ENCODE measurements around the gene HERC6.
A peak's percentile ranks its signal among the peaks of the same experiment; 100 is the strongest.
"Not testable (repeated sequence)": the region's sequence is repeated elsewhere in the genome, so short reads cannot be mapped to it uniquely, and the experiment has no call there.

Gene HERC6

DNA sequence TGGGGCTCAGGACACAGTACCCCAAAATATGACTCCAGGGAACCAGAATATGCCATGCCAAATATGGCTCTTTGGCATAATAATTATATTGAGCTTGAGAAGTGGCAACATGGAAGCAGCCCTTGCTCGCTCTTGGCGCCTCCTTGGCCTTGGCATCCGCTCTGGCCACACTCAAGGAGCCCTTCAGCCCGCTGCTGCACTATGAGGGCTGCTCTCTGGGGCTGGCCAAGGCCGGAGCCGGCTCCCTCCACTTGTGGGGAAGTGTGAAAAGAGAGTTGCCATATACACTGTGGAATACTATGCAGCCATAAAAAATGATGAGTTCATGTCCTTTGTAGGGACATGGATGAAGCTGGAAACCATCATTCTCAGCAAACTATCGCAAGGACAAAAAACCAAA lies 18.4 kb upstream of the HERC6 start:
- intact Hi-C loops (cut with DNase I; ENCODE audit: low total_unique reads), result loop anchor here (10.0 kb wide), 1 partner anchor 135 kb away; no protein-coding TSS in a partner anchor
- Histone ChIP-seq H3K27ac (no peak overlapping the region), H3K4me3 (no peak overlapping the region), H3K9me3 (no peaks in the 10 kb centered on the region), H3K27me3 (no peaks in the 10 kb centered on the region), H3K36me3 (no peaks in the 10 kb centered on the region), H3K4me1 (no peaks in the 10 kb centered on the region)
- no peak for DNase-seq
- no peak for TF ChIP-seq CTCF (IDR thresholded peaks at IDR 0.05)

- intact Hi-C loops (cut with DNase I; ENCODE audit: low total_unique reads), result loop anchor here (10.0 kb wide), 1 partner anchor 136 kb away; no protein-coding TSS in a partner anchor
- H3K36me3 ChIP-seq, result no peaks in the 10 kb centered on the region
- H3K27ac ChIP-seq, result no peak overlapping the region
- H3K27me3 ChIP-seq, result no peaks in the 10 kb centered on the region
- no peaks in the 10 kb centered on the region for H3K4me1 ChIP-seq
- no peak for DNase-seq
- TF ChIP-seq CTCF (IDR thresholded peaks at IDR 0.05), result no peak
- H3K4me3 ChIP-seq, result no peak overlapping the region
- H3K9me3 ChIP-seq, result no peaks in the 10 kb centered on the region
Observed at GRCh38 chr4:88360791-88361190, 17.9 kb upstream of the HERC6 start.

DNA sequence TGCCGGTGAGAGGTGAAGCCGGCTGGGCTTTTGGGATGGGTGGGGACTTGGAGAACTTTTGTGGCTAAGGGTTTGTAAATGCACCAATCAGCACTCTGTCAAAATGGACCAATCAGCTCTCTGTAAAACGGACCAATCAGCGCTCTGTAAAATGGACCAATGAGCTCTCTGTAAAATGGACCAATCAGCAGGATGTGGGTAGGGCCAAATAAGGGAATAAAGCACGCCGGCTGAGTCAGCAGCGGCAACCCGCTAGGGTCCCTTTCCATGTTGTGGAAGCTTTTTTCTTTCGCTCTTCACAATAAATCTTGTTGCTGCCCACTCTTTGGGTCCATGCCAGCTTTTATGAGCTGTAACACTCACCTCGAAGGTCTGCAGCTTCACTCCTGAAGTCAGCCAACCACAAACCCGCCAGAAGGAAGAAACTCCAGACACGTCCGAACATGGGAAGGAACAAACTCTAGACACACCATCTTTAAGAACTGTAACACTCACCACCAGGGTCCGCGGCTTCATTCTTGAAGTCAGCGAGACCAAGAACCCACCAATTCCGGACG lies 17.4 kb upstream of the HERC6 start:
- not testable (repeated sequence) for H3K36me3 ChIP-seq, H3K4me3 ChIP-seq, H3K27me3 ChIP-seq, DNase-seq, H3K27ac ChIP-seq, H3K4me1 ChIP-seq, H3K9me3 ChIP-seq
- intact Hi-C loops (cut with DNase I; ENCODE audit: low total_unique reads), result loop anchor here (10.0 kb wide), 1 partner anchor 136 kb away; no protein-coding TSS in a partner anchor

DNA sequence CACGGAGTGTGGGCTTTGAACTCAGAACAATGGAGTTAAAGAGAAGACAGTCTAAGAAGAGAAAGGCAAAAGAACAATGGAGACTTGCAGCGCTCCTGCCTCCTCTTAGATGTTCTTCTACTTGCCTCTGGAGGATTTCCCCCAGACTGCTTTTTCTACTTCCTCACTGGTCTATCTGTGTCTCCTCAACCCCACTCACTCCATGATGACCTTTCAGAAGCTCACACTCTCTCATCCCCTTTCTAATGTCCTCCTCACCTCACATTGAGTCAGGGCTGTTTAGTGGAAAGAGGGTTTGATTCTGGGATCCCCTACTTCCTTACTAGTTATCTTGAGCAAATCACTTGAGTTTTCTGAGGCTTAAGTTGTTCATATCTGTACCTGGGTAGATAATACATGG lies 12.2 kb upstream of the HERC6 start:
- Histone ChIP-seq H3K4me1 (no peaks in the 10 kb centered on the region), H3K9me3 (no peaks in the 10 kb centered on the region), H3K27ac (no peak overlapping the region), H3K4me3 (no peak overlapping the region), H3K36me3 (no peaks in the 10 kb centered on the region), H3K27me3 (no peaks in the 10 kb centered on the region)
- DNase-seq, result no peak
- TF ChIP-seq CTCF (IDR thresholded peaks at IDR 0.05), result no peak
- intact Hi-C loops (cut with DNase I; ENCODE audit: low total_unique reads), result loop anchor here (10.0 kb wide), 1 partner anchor 142 kb away; no protein-coding TSS in a partner anchor

DNA sequence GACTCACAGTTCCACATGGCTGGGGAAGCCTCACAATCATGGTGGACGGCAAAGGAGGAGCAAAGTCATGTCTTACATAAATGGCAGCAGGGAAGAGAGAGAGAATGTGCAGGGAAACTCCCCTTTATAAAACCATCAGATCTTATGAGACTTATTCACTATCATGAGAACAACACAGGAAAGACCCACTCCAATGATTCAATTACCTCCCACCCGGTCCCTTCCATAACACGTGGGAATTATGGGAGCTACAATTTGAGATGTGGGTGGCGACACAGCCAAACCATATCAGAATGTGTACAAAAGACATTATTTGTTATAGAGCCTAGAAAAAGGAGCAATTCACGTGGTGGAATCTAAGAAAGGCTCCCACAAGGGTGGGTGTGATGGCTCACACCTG lies 10.8 kb upstream of the HERC6 start:
- no peaks in the 10 kb centered on the region for H3K9me3 ChIP-seq
- no peaks in the 10 kb centered on the region for H3K4me1 ChIP-seq
- DNase-seq, result no peak
- TF ChIP-seq CTCF (IDR thresholded peaks at IDR 0.05), result no peak
- H3K4me3 ChIP-seq, result no peak overlapping the region
- no peaks in the 10 kb centered on the region for H3K27me3 ChIP-seq
- intact Hi-C loops (cut with DNase I; ENCODE audit: low total_unique reads), result loop anchor here (10.0 kb wide), 1 partner anchor 143 kb away; no protein-coding TSS in a partner anchor
- no peak overlapping the region for H3K27ac ChIP-seq
- H3K36me3 ChIP-seq, result no peaks in the 10 kb centered on the region

DNA sequence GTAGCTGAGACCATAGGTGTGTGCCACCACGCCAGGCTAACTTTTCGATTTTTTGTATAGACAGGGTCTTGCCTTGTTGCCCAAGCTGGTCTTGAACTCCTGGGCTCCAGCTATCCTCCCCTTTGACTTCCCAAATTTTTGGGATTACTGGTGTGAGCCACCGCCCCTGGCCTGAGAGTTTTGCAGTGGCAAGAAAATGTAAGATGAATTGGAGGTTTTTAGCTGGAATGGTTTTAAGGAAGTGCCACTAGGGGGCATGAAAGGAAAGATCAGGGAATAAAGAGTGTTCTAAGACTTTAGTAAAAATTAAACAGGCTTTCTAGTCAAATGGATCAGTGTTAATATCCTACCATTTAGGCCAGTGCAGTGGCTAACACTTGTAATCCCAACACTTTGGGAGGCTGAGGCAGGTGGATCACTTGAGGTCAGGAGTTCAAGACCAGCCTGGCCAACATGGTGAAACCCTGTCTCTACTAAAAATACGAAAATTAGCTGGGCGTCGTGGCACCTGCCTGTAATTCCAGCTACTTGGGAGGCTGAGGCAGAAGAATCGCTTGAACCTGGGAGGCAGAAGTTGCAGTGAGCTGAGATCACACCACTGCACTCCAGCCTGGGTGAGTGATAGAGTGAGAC lies 9.4 kb upstream of the HERC6 start:
- not testable (repeated sequence) for H3K27me3 ChIP-seq, H3K27ac ChIP-seq, H3K36me3 ChIP-seq, DNase-seq, H3K4me1 ChIP-seq, H3K9me3 ChIP-seq, H3K4me3 ChIP-seq
- TF ChIP-seq CTCF (IDR thresholded peaks at IDR 0.05), result peak; percentile 57 to 59
- intact Hi-C loops (cut with DNase I; ENCODE audit: low total_unique reads), result loop anchor here (10.0 kb wide), 1 partner anchor 144 kb away; no protein-coding TSS in a partner anchor

Measured in tibial artery (tissue), 4 donors.